Cardiac ventricle fibroblast (primary cell): ENCODE data around the gene AKAP14. TPM values are rescaled to one million over a fixed set of nuclear protein-coding genes. Genes with fewer than 3 reads are reported as not detected.

Experiments used
- total RNA-seq: library from RNA; depleted of rRNA; stranded (reverse); fragments of >200 nt; gene quantifications from 2 replicates; pipeline ENCODE4 v1.2.3, GENCODE V29; 2015

AKAP14 gene
- not detected in 2 replicates for total RNA-seq

GRCh38 chrX:119895843-119896326 is at the start of gene AKAP14:
Gene AKAP14 (plus strand): TSS chrX:119895893. CDS start chrX:119903224, 7,331 bp downstream.

GRCh38 chrX:119852382-119853353 is 43.0 kb upstream of the AKAP14 start, which contains the start of gene UPF3B:
Gene UPF3B (minus strand): TSS chrX:119852963. CDS start chrX:119852928, 35 bp downstream.

GRCh38 chrX:119871599-119872395 is 23.9 kb upstream of the AKAP14 start, which contains the start of the genes NDUFA1 and RNF113A:
Gene NDUFA1 (plus strand): TSS chrX:119871832. CDS start chrX:119871912, 80 bp downstream.
Gene RNF113A (minus strand): TSS chrX:119871733. CDS start chrX:119871613, 120 bp downstream.

GRCh38 chrX:119943185-119943988 is 47.7 kb downstream of the AKAP14 start, which contains the start of gene NKAP:
Gene NKAP (minus strand): TSS chrX:119943751. CDS start chrX:119943605, 146 bp downstream.

Other genes with a start within 250 kb of the AKAP14 start
- 8.9 and 9.5 TPM in 2 replicates for gene SEPTIN6, start 202.7 kb upstream of the AKAP14 start, total RNA-seq
- 0.20 TPM in 1 of 2 replicates, not detected in the other for gene SOWAHD, start 137.3 kb upstream of the AKAP14 start, total RNA-seq
- gene RPL39, start 104.3 kb upstream of the AKAP14 start, total RNA-seq, result 6,868 and 7,989 TPM in 2 replicates
- 1.00 and 3.4 TPM in 2 replicates for gene UPF3B, start 42.9 kb upstream of the AKAP14 start, total RNA-seq
- gene RNF113A, start 24.2 kb upstream of the AKAP14 start, total RNA-seq, result 19.8 and 24.1 TPM in 2 replicates
- 55.6 and 67.8 TPM in 2 replicates for gene NDUFA1, start 24.1 kb upstream of the AKAP14 start, total RNA-seq
- 5.6 and 7.7 TPM in 2 replicates for gene NKAP, start 47.9 kb downstream of the AKAP14 start, total RNA-seq
- not detected in 2 replicates for gene RHOXF2B, start 181.8 kb downstream of the AKAP14 start, total RNA-seq
- not detected in 2 replicates for gene RHOXF1, start 220.0 kb downstream of the AKAP14 start, total RNA-seq